Spleen (tissue), 11 donors: ENCODE results near the gene POGLUT3. TPM values are rescaled to one million over a fixed set of nuclear protein-coding genes. Genes with fewer than 3 reads are reported as not detected.

Experiments used
- DNase-seq: peaks from one replicate; pipeline ENCODE4 v3.0.0-alpha.2; 2020
- H3K27ac ChIP-seq, 8 donors: fragments of 200-600 bp; sonication (generic) in 7 of 8; 1 replicate in 4 of 8; 2 replicates in 4 of 8; pipeline versions ENCODE4 v1.5.0 to v1.8.0; 2016 to 2021; ENCODE audit warnings: inconsistent platforms in 4 of 8, mild to moderate bottlenecking in 4 of 8, moderate library complexity in 1 of 8
- H3K27me3 ChIP-seq, 7 donors: fragments of 200-600 bp; sonication (generic) in 6 of 7; replicated peaks in 1 of 7; 1 replicate in 4 of 7; 2 replicates in 3 of 7; pipeline versions ENCODE4 v1.5.0 to v1.8.0; 2016 to 2021; ENCODE audit warnings: inconsistent platforms in 3 of 7, mild to moderate bottlenecking in 1 of 7
- H3K36me3 ChIP-seq, 6 donors: fragments of 200-600 bp; sonication (generic) in 5 of 6; 1 replicate in 4 of 6; 2 replicates in 2 of 6; pipeline versions ENCODE4 v1.5.0 to v1.8.0; 2016 to 2021; ENCODE audit warnings: inconsistent platforms in 2 of 6
- H3K4me1 ChIP-seq, 6 donors: fragments of 200-600 bp; sonication (generic) in 5 of 6; 1 replicate in 3 of 6; 2 replicates in 3 of 6; pipeline versions ENCODE4 v1.5.0 to v1.8.0; 2016 to 2021; ENCODE audit warnings: inconsistent platforms in 3 of 6
- H3K4me3 ChIP-seq, 8 donors: fragments of 200-600 bp; sonication (generic) in 7 of 8; 1 replicate in 4 of 8; 2 replicates in 4 of 8; pipeline versions ENCODE4 v1.5.0 to v1.8.0; 2016 to 2021; ENCODE audit warnings: inconsistent platforms in 4 of 8, mild to moderate bottlenecking in 4 of 8, moderate library complexity in 2 of 8
- H3K9me3 ChIP-seq, 8 donors: fragments of 200-600 bp; sonication (generic) in 7 of 8; 1 replicate in 4 of 8; 2 replicates in 4 of 8; pipeline versions ENCODE4 v1.5.0 to v1.8.0; 2016 to 2021; ENCODE audit warnings: inconsistent platforms in 4 of 8
- POLR2A ChIP-seq, 3 donors: fragments of 450-650 bp; IDR thresholded peaks; one replicate each; pipeline ENCODE4 v1.5.1; 2017; ENCODE audit warnings: antibody characterized with exemption in 3 of 3, mild to moderate bottlenecking in 1 of 3
- POLR2AphosphoS5 ChIP-seq, 3 donors: sonication (generic); formaldehyde crosslinking; IDR thresholded peaks; one replicate each; pipeline ENCODE4 v1.5.1; 2017; ENCODE audit warnings: antibody characterized with exemption in 3 of 3
- WGBS, 5 donors: extraction: QIAGEN DNeasy Blood & Tissue Kit in 3 of 5; methylation state at CpG; one replicate each; pipeline versions ENCODE4 v1.1.5 to v1.1.7; 2013 to 2018; 5-methylcytosine and 5-hydroxymethylcytosine counted together
- intact Hi-C: fragments of 100-400 bp; cut with DNase I; formaldehyde crosslinking; loops from one replicate; pipeline ENCODE4 v1.15.0; 2023; ENCODE audit warnings: low total_unique reads
- polyA plus RNA-seq, 3 donors: library from polyadenylated mRNA; stranded (reverse); fragments of 200-250 nt; gene quantifications; one replicate each; pipeline ENCODE4 v1.2.1, GENCODE V29; 2013
- total RNA-seq, 7 donors: library from RNA; depleted of rRNA in 3 of 7; stranded (reverse); fragments of >200 nt in 3 of 7; fragmentation: NEBNext Ultra II Directional in 4 of 7; extraction: Animal tissue kit (Norgen Biotek cat#: 25700) in 4 of 7; gene quantifications; one replicate each; pipeline versions ENCODE4 v1.1.0 to v1.2.1, GENCODE V29; 2016 to 2021
- TF ChIP-seq, protein P1 (sequence below), 11 experiments: fragments of 200-600 bp in 7 of 11; fragments of 450-650 bp in 4 of 11; sonication (generic) in 4 of 11; IDR thresholded peaks in 8 of 11; conservative IDR thresholded peaks in 3 of 11; 1 replicate in 7 of 11; 2 replicates in 4 of 11; pipeline versions ENCODE4 v1.4.0 to v1.8.0; 2016 to 2021; ENCODE audit warnings: antibody characterized with exemption in 11 of 11, inconsistent platforms in 4 of 11, mild to moderate bottlenecking in 1 of 11
- donor health status: healthy with polysubstance abuse.
- donor health status: DM: no; HTN: no; CAD: no; lungs with moderate emphysema.
- donor health status: DM: no; HTN: no; CAD: no.
- donor health status: Bipolar disorder and iron deficiency.
- donor health status: healthy.
- donor health status: DM: no; HTN: no; CAD: no.
- donor health status: DM: yes; HTN: yes; CAD: no.

POGLUT3 gene
- total and polyA plus RNA-seq, 10 donors: 3.0 to 21.0 (median 15.1) TPM

DNA sequence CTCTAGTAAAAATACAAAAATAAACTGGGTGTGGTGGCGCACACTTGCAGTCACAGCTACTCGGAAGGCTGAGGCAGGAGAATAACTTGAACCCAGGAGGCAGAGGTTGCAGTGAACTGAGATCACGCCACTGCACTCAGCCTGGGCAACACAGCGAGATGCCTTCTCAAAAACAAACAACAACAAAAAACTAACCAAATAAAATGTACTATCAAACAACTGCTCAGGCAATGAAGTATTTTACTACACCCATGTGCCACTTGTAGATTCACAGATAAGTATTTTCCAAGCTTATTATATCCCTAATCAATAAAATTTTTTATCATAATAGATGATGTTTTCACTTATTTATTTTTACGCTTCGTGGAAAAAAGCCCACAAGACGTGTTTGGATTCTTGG is 31.8 kb downstream of the POGLUT3 start:
- no peak for DNase-seq
- intact Hi-C loops: no loop called here
- H3K27ac ChIP-seq: peak overlapping the region; percentile 90 to 98 (median 96)
- TF ChIP-seq POLR2AphosphoS5 (IDR thresholded peaks at IDR 0.05) (no peak), POLR2A (IDR thresholded peaks at IDR 0.05) (no peak)
- TF ChIP-seq, protein P1, sequence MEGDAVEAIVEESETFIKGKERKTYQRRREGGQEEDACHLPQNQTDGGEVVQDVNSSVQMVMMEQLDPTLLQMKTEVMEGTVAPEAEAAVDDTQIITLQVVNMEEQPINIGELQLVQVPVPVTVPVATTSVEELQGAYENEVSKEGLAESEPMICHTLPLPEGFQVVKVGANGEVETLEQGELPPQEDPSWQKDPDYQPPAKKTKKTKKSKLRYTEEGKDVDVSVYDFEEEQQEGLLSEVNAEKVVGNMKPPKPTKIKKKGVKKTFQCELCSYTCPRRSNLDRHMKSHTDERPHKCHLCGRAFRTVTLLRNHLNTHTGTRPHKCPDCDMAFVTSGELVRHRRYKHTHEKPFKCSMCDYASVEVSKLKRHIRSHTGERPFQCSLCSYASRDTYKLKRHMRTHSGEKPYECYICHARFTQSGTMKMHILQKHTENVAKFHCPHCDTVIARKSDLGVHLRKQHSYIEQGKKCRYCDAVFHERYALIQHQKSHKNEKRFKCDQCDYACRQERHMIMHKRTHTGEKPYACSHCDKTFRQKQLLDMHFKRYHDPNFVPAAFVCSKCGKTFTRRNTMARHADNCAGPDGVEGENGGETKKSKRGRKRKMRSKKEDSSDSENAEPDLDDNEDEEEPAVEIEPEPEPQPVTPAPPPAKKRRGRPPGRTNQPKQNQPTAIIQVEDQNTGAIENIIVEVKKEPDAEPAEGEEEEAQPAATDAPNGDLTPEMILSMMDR (IDR thresholded peaks at IDR 0.05 in 8 of 11, conservative IDR thresholded peaks at IDR 0.05 in 3 of 11): no peak
- no peaks in the 10 kb centered on the region for H3K27me3 ChIP-seq
- peaks cover 0 to 25% (median 17%) of the 10 kb centered on the region in 6 donors for H3K4me1 ChIP-seq
- H3K9me3 ChIP-seq: no peaks in the 10 kb centered on the region
- peak overlapping the region; percentile 41 to 67 (median 52) for H3K4me3 ChIP-seq
- WGBS, 5 donors: 54 to 55% (median 54%) methylated on average over 7 of the region's 7 CpGs
- H3K36me3 ChIP-seq: no peaks in the 10 kb centered on the region

DNA sequence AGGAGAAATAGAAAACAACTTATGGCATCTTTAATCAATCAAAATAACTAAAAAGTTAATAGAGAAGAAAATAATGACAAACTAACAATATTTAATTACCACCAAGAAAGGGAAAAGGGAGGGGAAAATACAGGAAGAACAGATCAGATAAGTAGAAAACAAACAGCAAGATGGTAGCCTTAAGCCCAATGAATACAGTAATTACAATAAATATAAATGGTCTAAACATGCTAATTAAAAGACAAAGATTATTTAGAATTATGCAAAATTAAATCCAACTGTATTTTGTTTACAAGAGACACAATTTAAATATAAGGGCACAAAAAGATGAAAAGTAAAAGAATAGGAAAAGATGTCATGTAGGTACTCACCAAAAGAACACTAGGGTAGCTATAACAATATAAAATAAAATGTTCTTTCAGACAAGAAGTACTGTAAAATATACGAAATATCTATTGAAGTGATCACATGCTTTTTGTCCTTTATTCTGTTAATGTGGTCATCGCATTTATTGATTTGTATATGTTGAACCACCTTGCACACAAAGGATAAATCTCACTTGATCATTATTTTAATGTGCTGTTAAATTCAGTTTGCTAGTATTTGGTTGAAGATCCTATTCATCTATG is 44.9 kb downstream of the POGLUT3 start:
- no peaks in the 10 kb centered on the region for H3K4me1 ChIP-seq
- WGBS, 5 donors: 92 to 100% (median 99%) methylated on average over 2 of the region's 2 CpGs
- no peak overlapping the region for H3K4me3 ChIP-seq
- no peak for TF ChIP-seq POLR2A (IDR thresholded peaks at IDR 0.05)
- no peak for TF ChIP-seq POLR2AphosphoS5 (IDR thresholded peaks at IDR 0.05)
- TF ChIP-seq, protein P1 (IDR thresholded peaks at IDR 0.05 in 8 of 11, conservative IDR thresholded peaks at IDR 0.05 in 3 of 11): no peak
- no peaks in the 10 kb centered on the region for H3K36me3 ChIP-seq
- no peaks in the 10 kb centered on the region for H3K27me3 ChIP-seq
- intact Hi-C loops: no loop called here
- no peak for DNase-seq
- peaks cover 0 to 41% (median 29%) of the 10 kb centered on the region in 8 donors for H3K9me3 ChIP-seq
- H3K27ac ChIP-seq: no peak overlapping the region

Other genes with a start within 250 kb of the POGLUT3 start
- gene C11orf65, start 30.9 kb downstream of the POGLUT3 start, total RNA-seq: 1 to 10 TPM in 1 of 7 donors, under 1 TPM in 5, not detected in 1; 0.27 to 1.0 (median 0.73) TPM
- under 1 TPM; 0.22 to 0.59 (median 0.26) TPM for gene C11orf65, start 30.9 kb downstream of the POGLUT3 start, polyA plus RNA-seq
- 1 to 10 TPM in 3 of 7 donors, under 1 TPM in 4; 0.60 to 1.9 (median 0.89) TPM for gene EXPH5, start 95.4 kb upstream of the POGLUT3 start, total RNA-seq
- under 1 TPM; 0.05 to 0.09 (median 0.06) TPM for gene EXPH5, start 95.4 kb upstream of the POGLUT3 start, polyA plus RNA-seq
- 10 to 100 TPM; 19.8 to 39.3 (median 25.6) TPM for gene DDX10, start 166.7 kb upstream of the POGLUT3 start, total RNA-seq
- gene DDX10, start 166.7 kb upstream of the POGLUT3 start, polyA plus RNA-seq: 10 to 100 TPM; 17.5 to 24.3 (median 21.1) TPM